Pons (tissue), 1 donor: Measurements from ENCODE around the gene LCMT1.
"Not testable (repeated sequence)": the region's sequence is repeated elsewhere in the genome, so short reads cannot be mapped to it uniquely, and the experiment has no call there.

Experiments
- DNase-seq: peaks from one replicate; pipeline ENCODE4 v3.0.0-alpha.2; 2016; ENCODE audit warnings: low spot score

Gene LCMT1

GRCh38 chr16:25111403-25112166 is at the start of gene LCMT1:
Gene LCMT1, plus strand, starts transcription at chr16:25111742. Its CDS starts 142 bp downstream, at chr16:25111884.
- peak; percentile 99 for DNase-seq

- no peak for DNase-seq
These were observed 48.4 kb upstream of the LCMT1 start for GRCh38 chr16:25063102-25063501.

GRCh38 chr16:25063865-25064264 is 47.7 kb upstream of the LCMT1 start:
- DNase-seq = no peak

- DNase-seq = not testable (repeated sequence)
These were observed 47.3 kb upstream of the LCMT1 start for GRCh38 chr16:25064281-25064680.

GRCh38 chr16:25064937-25065336 is 46.6 kb upstream of the LCMT1 start:
- peak; percentile 91 for DNase-seq

- DNase-seq = no peak
These were observed 45.6 kb upstream of the LCMT1 start for GRCh38 chr16:25065899-25066298.

GRCh38 chr16:25066426-25066746 is 45.2 kb upstream of the LCMT1 start:
- DNase-seq = no peak

GRCh38 chr16:25066747-25067631 is 44.6 kb upstream of the LCMT1 start:
- DNase-seq = peak; percentile 69

- no peak for DNase-seq
These were observed 37.7 kb upstream of the LCMT1 start for GRCh38 chr16:25073854-25074253.

- DNase-seq = no peak
These were observed 33.1 kb upstream of the LCMT1 start for GRCh38 chr16:25078386-25078978.

- no peak for DNase-seq
These were observed 31.7 kb upstream of the LCMT1 start for GRCh38 chr16:25079637-25080378.

- DNase-seq = no peak
These were observed 31.0 kb upstream of the LCMT1 start for GRCh38 chr16:25080420-25081131.

- DNase-seq = no peak
These were observed 29.8 kb upstream of the LCMT1 start for GRCh38 chr16:25081702-25082101.

- no peak for DNase-seq
These were observed 28.5 kb upstream of the LCMT1 start for GRCh38 chr16:25083065-25083464.

- no peak for DNase-seq
These were observed 27.8 kb upstream of the LCMT1 start for GRCh38 chr16:25083701-25084100.

GRCh38 chr16:25084797-25085196 is 26.7 kb upstream of the LCMT1 start:
- no peak for DNase-seq

- no peak for DNase-seq
These were observed 23.8 kb upstream of the LCMT1 start for GRCh38 chr16:25087761-25088160.

GRCh38 chr16:25089351-25089750 is 22.2 kb upstream of the LCMT1 start:
- no peak for DNase-seq

GRCh38 chr16:25092441-25092840 is 19.1 kb upstream of the LCMT1 start:
- DNase-seq = no peak

GRCh38 chr16:25093208-25094061 is 18.1 kb upstream of the LCMT1 start:
- DNase-seq = peak; percentile 5

- no peak for DNase-seq
These were observed 16.9 kb upstream of the LCMT1 start for GRCh38 chr16:25094596-25094995.
